Bone marrow (tissue), 2 donors: ENCODE measurements around the gene SLC35F3.

Experiments used
- DNase-seq, 2 donors: peaks; one replicate each; lab custom pipeline; 2025; lab: John Stamatoyannopoulos, UW

The SLC35F3 gene

DNA sequence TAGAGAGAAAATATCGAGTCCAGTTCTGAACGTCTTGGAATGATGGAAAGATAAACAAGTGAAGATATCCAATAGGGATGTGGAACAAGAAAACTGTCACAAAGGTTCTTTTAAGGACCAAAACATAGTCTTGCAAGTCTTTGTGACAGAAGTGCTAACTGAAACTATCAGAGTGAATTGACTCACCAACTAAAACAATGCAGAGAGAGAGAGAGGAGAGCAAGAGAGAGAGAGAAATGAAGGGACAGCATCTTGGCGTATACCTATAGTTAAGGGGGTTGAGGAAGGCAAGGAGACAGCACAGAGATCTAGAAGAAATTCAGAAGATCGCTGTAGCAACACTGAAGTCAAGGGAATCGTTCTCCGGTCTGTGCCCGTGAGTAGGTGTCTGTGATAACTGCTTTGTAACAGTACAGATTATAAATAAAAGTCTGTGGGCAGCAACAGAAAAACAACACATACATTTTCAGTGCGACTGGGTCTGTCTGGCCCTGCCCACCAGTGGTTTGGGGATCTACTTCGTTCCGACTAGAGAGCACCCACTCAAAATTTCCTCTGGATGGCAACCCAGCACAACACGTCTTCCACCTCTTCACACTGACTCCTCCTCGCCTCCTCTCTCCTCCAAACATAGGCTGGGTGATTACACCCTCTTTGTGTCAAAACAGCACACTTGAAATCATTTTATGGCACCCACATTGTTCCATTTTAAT lies 464.0 kb downstream of the SLC35F3 start:
- no peak for DNase-seq

DNA sequence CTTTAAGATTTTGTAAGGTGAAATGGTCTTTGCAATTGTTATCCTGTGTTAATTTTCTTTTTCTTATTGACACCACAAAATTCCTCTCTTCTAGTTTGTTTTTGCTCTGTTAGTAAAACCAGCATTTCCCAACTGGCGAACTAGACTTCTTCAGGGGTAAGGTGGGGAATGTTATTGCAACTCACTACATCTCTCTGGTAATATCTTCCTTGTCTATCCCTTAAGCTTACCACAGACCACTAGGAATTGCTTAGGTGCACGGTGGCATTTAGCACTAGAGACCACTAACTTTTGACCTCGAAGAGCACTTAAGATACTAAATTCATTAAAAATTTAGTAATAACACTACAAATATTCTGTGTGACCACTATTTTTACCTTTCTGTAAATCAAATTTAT lies 464.6 kb downstream of the SLC35F3 start:
- DNase-seq = no peak

DNA sequence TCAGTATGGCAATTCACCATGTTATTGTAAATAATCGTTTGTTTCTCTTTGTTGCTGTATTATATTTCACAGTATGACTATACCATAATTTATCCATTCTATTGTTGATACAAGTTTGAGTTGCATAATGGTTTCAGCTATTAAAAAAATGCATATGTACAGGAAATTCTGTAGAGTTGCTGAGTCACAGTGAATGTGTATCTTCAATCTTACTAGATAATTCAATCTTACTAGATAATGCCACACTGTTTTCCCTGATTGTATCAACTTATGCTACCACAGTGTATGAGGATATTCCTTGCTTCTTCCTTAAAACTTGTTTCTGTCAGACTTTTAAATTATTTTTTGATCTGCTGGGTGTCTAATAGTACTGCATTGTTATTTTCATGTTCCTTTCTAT lies 465.3 kb downstream of the SLC35F3 start:
- no peak for DNase-seq

- DNase-seq = no peak
Measured at GRCh38 chr1:234371414-234371813, 466.9 kb downstream of the SLC35F3 start.

DNA sequence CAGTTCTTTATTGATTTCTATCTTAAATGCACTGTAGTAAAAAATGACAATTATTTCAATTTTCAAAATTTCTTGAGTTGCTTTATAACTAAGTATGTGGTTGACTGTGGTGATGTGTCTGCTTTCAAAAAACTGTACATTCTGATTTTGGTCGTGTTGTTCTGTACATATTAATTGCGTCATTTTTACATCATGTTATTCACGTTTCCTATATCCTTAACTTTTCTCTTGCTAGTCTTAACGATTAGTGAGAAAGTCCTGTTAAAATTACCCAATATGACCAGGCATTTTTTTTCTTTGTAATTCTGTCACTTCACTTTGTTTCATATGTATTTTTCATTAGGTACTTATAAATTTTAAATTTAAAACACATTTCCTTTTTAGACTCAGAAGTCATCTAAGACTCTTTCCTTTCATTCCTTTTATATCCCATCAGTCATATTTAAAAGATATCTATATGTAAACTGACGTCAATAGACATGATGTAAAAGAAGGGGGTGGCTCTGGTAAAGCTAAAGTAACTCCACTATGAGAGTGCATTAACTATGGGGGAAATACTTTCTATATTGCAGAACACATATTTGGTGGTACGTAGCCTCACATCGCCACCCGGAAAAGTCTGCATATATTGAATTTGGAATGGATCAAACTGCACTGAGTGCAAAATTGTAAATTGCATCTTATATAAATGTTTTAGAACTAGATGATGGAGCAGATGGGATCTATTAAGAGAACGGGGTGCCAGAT lies 467.7 kb downstream of the SLC35F3 start:
- no peak for DNase-seq

GRCh38 chr1:234373064-234373958 lies 468.8 kb downstream of the SLC35F3 start, which contains the start of gene COA6:
Gene COA6 (plus strand): TSS chr1:234373456. CDS start chr1:234373467, 11 bp downstream.
- DNase-seq = peak; percentile 83 to 96

DNA sequence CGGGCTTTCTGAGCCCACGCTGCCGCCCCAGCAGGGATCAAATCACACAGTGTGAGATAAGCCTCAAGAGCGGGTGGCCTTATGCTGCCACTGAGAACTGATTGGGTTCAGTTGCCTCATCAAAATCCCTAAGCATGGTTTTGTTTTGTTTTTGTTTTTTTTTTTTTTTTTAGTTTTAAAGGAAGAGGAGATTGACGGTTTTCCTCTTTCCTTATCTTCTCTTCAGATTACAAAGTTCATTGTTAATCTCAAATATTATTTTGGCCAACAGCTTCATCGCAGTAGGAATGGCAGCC lies 469.4 kb downstream of the SLC35F3 start:
- no peak for DNase-seq
